ENCODE data around the gene CYB561D1. TPM values are rescaled to one million over a fixed set of nuclear protein-coding genes. Genes with fewer than 3 reads are reported as not detected.

Gene CYB561D1, protein sequence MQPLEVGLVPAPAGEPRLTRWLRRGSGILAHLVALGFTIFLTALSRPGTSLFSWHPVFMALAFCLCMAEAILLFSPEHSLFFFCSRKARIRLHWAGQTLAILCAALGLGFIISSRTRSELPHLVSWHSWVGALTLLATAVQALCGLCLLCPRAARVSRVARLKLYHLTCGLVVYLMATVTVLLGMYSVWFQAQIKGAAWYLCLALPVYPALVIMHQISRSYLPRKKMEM
- total RNA-seq: 1 to 10 TPM; 2.5 to 2.8 TPM
- 1 to 10 TPM; 1.3 to 1.5 TPM for polyA plus RNA-seq

DNA sequence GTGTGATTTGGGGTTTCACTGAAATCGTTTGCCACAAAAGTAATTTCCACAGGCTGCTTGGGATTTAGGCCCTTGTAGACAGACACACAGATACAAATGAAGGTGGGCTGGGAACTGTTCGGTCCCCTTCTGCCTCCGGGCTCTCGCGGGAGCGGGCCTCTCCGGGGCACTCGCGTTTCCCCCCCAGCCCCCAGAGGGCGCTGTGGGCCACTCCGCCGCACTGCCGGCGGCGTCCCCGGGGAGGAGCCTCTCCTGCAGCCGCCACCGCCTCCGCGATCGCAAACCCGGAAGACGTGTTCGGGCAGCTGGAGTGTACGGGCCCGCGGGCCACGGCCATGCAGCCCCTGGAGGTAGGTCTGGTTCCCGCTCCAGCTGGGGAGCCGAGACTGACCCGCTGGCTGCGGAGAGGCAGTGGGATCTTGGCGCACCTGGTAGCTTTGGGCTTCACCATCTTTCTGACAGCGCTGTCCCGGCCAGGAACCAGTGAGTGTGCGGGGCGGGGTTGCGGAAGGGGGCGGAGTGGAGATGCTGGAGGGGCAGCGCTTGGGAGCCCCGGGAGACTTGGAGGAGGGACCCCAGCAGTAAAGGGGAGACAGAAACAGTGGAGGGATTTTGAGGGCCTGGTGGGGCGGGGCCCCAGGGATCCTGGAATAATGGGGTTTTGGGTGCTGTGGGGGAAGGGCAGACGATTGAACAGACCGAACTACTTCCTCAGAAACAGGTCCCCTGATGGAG is at the start of gene CYB561D1:
CYB561D1 (plus strand) TSS at position 290 of the 735 bp plus-strand sequence; CDS start at position 336, 46 bp downstream.
- Histone ChIP-seq H3K9me3 (ENCODE audit: control insufficient read depth in 4 of 4, low read length in 3 of 4) (no peaks in the 10 kb centered on the region), H3K27ac (ENCODE audit: low read depth in 1 of 2, low read length in 2 of 2) (peak within 1 kb of the TSS; percentile 34 to 77), H3K4me3 (ENCODE audit: low read depth in 1 of 3, low read length in 3 of 3) (peak within 1 kb of the TSS; percentile 74 to 87 (median 84)), H3K4me1 (ENCODE audit: control insufficient read depth in 4 of 4, insufficient read depth in 4 of 4, low read length in 3 of 4) (peaks cover 0 to 12% (median 8%) of the 10 kb centered on the region in 4 donors), H3K36me3 (ENCODE audit: control insufficient read depth in 4 of 4, insufficient read depth in 3 of 4, low read depth in 1 of 4, low read length in 3 of 4) (peaks cover 0 to 15% (median 11%) of the 10 kb centered on the region in 4 donors), H3K9ac (ENCODE audit: low read depth in 1 of 2, low read length in 2 of 2) (peak within 1 kb of the TSS in 1 of 2 donors; percentile 42), H3K27me3 (ENCODE audit: control insufficient read depth in 4 of 4, insufficient read depth in 4 of 4, low read length in 3 of 4) (no peaks in the 10 kb centered on the region)
- TF ChIP-seq EGR1 (IDR thresholded peaks at IDR 0.05; ENCODE audit: low read depth in 2 of 2) (no peak), GABPA (IDR thresholded peaks at IDR 0.05 in 1 of 2, conservative IDR thresholded peaks at IDR 0.05 in 1 of 2) (peak in 1 of 2 donors; percentile 59), YY1 (IDR thresholded peaks at IDR 0.05) (peak; percentile 61), RAD21 (IDR thresholded peaks at IDR 0.05) (peak; percentile 70 to 81), FOXA1 (IDR thresholded peaks at IDR 0.05) (no peak), RXRA (IDR thresholded peaks at IDR 0.05) (no peak), HNF4G (IDR thresholded peaks at IDR 0.05) (no peak), NR2F2 (IDR thresholded peaks at IDR 0.05) (no peak)
- TF ChIP-seq, protein P1, sequence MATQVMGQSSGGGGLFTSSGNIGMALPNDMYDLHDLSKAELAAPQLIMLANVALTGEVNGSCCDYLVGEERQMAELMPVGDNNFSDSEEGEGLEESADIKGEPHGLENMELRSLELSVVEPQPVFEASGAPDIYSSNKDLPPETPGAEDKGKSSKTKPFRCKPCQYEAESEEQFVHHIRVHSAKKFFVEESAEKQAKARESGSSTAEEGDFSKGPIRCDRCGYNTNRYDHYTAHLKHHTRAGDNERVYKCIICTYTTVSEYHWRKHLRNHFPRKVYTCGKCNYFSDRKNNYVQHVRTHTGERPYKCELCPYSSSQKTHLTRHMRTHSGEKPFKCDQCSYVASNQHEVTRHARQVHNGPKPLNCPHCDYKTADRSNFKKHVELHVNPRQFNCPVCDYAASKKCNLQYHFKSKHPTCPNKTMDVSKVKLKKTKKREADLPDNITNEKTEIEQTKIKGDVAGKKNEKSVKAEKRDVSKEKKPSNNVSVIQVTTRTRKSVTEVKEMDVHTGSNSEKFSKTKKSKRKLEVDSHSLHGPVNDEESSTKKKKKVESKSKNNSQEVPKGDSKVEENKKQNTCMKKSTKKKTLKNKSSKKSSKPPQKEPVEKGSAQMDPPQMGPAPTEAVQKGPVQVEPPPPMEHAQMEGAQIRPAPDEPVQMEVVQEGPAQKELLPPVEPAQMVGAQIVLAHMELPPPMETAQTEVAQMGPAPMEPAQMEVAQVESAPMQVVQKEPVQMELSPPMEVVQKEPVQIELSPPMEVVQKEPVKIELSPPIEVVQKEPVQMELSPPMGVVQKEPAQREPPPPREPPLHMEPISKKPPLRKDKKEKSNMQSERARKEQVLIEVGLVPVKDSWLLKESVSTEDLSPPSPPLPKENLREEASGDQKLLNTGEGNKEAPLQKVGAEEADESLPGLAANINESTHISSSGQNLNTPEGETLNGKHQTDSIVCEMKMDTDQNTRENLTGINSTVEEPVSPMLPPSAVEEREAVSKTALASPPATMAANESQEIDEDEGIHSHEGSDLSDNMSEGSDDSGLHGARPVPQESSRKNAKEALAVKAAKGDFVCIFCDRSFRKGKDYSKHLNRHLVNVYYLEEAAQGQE (IDR thresholded peaks at IDR 0.05): peak; percentile 45
- TF ChIP-seq, protein P2, sequence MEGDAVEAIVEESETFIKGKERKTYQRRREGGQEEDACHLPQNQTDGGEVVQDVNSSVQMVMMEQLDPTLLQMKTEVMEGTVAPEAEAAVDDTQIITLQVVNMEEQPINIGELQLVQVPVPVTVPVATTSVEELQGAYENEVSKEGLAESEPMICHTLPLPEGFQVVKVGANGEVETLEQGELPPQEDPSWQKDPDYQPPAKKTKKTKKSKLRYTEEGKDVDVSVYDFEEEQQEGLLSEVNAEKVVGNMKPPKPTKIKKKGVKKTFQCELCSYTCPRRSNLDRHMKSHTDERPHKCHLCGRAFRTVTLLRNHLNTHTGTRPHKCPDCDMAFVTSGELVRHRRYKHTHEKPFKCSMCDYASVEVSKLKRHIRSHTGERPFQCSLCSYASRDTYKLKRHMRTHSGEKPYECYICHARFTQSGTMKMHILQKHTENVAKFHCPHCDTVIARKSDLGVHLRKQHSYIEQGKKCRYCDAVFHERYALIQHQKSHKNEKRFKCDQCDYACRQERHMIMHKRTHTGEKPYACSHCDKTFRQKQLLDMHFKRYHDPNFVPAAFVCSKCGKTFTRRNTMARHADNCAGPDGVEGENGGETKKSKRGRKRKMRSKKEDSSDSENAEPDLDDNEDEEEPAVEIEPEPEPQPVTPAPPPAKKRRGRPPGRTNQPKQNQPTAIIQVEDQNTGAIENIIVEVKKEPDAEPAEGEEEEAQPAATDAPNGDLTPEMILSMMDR (IDR thresholded peaks at IDR 0.05; ENCODE audit: low read depth, low read length, missing input control): peak; percentile 91
- DNase-seq (ENCODE audit: low spot score): peak; percentile 88
- under 1% methylated on average over 44 of the region's 44 CpGs for WGBS

DNA sequence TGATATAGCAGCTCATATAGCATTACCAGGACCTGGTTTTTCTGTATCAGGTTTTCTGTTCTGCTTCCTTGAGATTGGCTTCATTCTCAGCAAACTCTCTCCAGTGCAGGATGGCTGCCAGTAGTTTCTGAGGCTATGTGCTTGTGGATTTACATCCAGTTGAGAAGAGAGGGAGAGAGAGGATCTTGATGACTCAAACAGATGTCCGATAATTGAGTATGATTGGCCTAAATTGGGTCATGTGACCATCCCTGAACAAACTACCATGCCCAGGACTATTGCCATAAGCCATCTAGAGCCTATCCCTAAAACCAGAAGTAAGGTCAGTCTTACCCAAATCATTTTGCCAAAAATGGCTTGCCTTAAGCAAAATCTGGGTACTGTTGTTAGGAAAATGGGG is 49.5 kb upstream of the CYB561D1 start:
- TF ChIP-seq SP1 (IDR thresholded peaks at IDR 0.05) (no peak), YY1 (IDR thresholded peaks at IDR 0.05) (no peak), HNF4G (IDR thresholded peaks at IDR 0.05) (no peak), HNF4A (conservative IDR thresholded peaks at IDR 0.05) (no peak), FOXA2 (IDR thresholded peaks at IDR 0.05) (no peak), EGR1 (IDR thresholded peaks at IDR 0.05; ENCODE audit: low read depth in 2 of 2) (no peak), JUND (IDR thresholded peaks at IDR 0.05) (no peak), RXRA (IDR thresholded peaks at IDR 0.05) (no peak), FOXA1 (IDR thresholded peaks at IDR 0.05) (no peak)
- TF ChIP-seq, protein P3, sequence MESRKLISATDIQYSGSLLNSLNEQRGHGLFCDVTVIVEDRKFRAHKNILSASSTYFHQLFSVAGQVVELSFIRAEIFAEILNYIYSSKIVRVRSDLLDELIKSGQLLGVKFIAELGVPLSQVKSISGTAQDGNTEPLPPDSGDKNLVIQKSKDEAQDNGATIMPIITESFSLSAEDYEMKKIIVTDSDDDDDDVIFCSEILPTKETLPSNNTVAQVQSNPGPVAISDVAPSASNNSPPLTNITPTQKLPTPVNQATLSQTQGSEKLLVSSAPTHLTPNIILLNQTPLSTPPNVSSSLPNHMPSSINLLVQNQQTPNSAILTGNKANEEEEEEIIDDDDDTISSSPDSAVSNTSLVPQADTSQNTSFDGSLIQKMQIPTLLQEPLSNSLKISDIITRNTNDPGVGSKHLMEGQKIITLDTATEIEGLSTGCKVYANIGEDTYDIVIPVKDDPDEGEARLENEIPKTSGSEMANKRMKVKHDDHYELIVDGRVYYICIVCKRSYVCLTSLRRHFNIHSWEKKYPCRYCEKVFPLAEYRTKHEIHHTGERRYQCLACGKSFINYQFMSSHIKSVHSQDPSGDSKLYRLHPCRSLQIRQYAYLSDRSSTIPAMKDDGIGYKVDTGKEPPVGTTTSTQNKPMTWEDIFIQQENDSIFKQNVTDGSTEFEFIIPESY (IDR thresholded peaks at IDR 0.05): no peak
- TF ChIP-seq, protein P2 (IDR thresholded peaks at IDR 0.05; ENCODE audit: low read depth, low read length, missing input control): no peak
- TF ChIP-seq, protein P1 (IDR thresholded peaks at IDR 0.05): no peak
- WGBS: 95% methylated on average over 1 of the region's 1 CpG
- H3K9ac ChIP-seq (ENCODE audit: low read depth in 1 of 2, low read length in 2 of 2): no peak overlapping the region

More for the DNA sequence above, 49.5 kb upstream of the CYB561D1 start:
- Histone ChIP-seq H3K4me1 (ENCODE audit: control insufficient read depth in 4 of 4, insufficient read depth in 4 of 4, low read length in 3 of 4) (no peaks in the 10 kb centered on the region), H3K4me3 (ENCODE audit: low read depth in 1 of 3, low read length in 3 of 3) (no peak overlapping the region), H3K27me3 (ENCODE audit: control insufficient read depth in 4 of 4, insufficient read depth in 4 of 4, low read length in 3 of 4) (peaks cover 0 to 2% (median 0%) of the 10 kb centered on the region in 4 donors), H3K36me3 (ENCODE audit: control insufficient read depth in 4 of 4, insufficient read depth in 3 of 4, low read depth in 1 of 4, low read length in 3 of 4) (no peaks in the 10 kb centered on the region), H3K9me3 (ENCODE audit: control insufficient read depth in 4 of 4, low read length in 3 of 4) (no peaks in the 10 kb centered on the region), H3K27ac (ENCODE audit: low read depth in 1 of 2, low read length in 2 of 2) (no peak overlapping the region)
- DNase-seq (ENCODE audit: low spot score): no peak
